Osteoblast (primary cell): ENCODE results near the gene RFX4. TPM values are rescaled to one million over a fixed set of nuclear protein-coding genes. Genes with fewer than 3 reads are reported as not detected.

Experiments
- DNase-seq: peaks from one replicate; pipeline ENCODE4 v3.0.0; 2011; ENCODE audit warnings: low spot score, mixed read lengths; ENCODE audit not compliant: insufficient read length; ENCODE audit errors: missing footprints
- H2AFZ ChIP-seq: 2 replicates; pipeline ENCODE4 v1.6.0; 2011; ENCODE audit warnings: mild to moderate bottlenecking, low read length
- H3K27ac ChIP-seq: 2 replicates; pipeline ENCODE4 v1.5.1; 2011; ENCODE audit warnings: mild to moderate bottlenecking, low read depth, low read length, moderate library complexity
- H3K27me3 ChIP-seq: 2 replicates; pipeline ENCODE4 v1.6.0; 2012; ENCODE audit warnings: mild to moderate bottlenecking, control low read depth, inconsistent platforms, low read length, moderate library complexity; ENCODE audit not compliant: insufficient read depth
- H3K36me3 ChIP-seq: 2 replicates; pipeline ENCODE4 v1.5.1; 2011; ENCODE audit warnings: mild to moderate bottlenecking, low read length, control low read depth, moderate library complexity; ENCODE audit not compliant: insufficient read depth
- H3K4me1 ChIP-seq: 2 replicates; pipeline ENCODE4 v1.5.1; 2011; ENCODE audit warnings: mild to moderate bottlenecking, low read length, control low read depth, moderate library complexity; ENCODE audit not compliant: insufficient read depth
- H3K4me2 ChIP-seq: 2 replicates; pipeline ENCODE4 v1.6.0; 2011; ENCODE audit warnings: mild to moderate bottlenecking, low read length; ENCODE audit not compliant: insufficient read depth
- H3K4me3 ChIP-seq: fragments of 200-600 bp; sonication (generic); 3 replicates; pipeline ENCODE4 v1.5.1; 2012; ENCODE audit warnings: mild to moderate bottlenecking, low read length, inconsistent platforms; ENCODE audit not compliant: insufficient read depth
- H3K79me2 ChIP-seq: 2 replicates; pipeline ENCODE4 v1.6.0; 2012; ENCODE audit warnings: mild to moderate bottlenecking, low read length, control low read depth, inconsistent platforms; ENCODE audit not compliant: insufficient read depth
- H3K9me3 ChIP-seq: 2 replicates; pipeline ENCODE4 v1.5.1; 2011; ENCODE audit warnings: low read depth, low read length, control low read depth
- H4K20me1 ChIP-seq: 2 replicates; pipeline ENCODE4 v1.6.0; 2012; ENCODE audit warnings: mild to moderate bottlenecking, low read length, control low read depth; ENCODE audit not compliant: insufficient read depth
- total RNA-seq: library from RNA; depleted of rRNA; stranded (reverse); fragments of >200 nt; gene quantifications from 2 replicates; pipeline ENCODE4 v1.2.3, GENCODE V29; 2012
- TF ChIP-seq, protein P1 (sequence below): IDR thresholded peaks from 2 replicates; pipeline ENCODE4 v1.5.1; 2011; ENCODE audit warnings: mild to moderate bottlenecking, low read depth, low read length, moderate library complexity; ENCODE audit errors: extremely low read depth

Gene RFX4
- total RNA-seq, 1 donor = not detected

DNA sequence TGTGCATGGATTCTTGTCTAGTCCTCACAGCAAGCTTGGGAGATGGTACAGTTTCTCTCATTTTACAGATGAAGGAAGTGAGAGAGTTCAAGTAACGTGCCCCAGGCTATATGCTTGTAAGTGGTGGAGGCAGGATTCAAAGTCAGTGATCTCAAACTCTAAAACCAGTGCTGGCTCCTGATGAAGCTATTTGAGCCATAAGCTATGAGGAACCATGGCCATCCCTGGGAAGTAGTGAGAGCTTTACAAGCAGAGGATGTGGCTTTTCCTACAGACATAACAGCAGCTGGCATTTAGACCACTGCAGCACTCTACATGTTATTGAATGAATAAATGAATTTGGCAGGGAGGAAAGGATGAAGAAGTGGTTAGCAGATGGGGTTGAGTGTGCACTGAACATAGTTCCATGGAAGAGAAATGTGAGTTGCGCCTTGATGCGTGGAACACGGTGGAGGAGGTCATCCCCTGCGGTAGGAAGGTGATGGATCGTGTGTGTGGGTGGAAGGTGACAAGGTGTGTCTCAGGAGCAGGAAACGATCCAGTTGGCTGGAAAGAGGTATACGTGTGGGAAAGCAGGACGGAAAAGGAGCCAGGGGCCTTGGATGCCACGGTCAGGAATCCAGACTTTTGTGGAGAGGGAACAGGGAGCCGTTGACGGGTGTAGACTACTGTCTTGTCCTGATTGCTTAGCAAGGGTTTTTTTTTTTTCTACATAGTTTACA, 65.2 kb downstream of the RFX4 start:
- TF ChIP-seq, protein P1, sequence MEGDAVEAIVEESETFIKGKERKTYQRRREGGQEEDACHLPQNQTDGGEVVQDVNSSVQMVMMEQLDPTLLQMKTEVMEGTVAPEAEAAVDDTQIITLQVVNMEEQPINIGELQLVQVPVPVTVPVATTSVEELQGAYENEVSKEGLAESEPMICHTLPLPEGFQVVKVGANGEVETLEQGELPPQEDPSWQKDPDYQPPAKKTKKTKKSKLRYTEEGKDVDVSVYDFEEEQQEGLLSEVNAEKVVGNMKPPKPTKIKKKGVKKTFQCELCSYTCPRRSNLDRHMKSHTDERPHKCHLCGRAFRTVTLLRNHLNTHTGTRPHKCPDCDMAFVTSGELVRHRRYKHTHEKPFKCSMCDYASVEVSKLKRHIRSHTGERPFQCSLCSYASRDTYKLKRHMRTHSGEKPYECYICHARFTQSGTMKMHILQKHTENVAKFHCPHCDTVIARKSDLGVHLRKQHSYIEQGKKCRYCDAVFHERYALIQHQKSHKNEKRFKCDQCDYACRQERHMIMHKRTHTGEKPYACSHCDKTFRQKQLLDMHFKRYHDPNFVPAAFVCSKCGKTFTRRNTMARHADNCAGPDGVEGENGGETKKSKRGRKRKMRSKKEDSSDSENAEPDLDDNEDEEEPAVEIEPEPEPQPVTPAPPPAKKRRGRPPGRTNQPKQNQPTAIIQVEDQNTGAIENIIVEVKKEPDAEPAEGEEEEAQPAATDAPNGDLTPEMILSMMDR = no peak
- H3K79me2 ChIP-seq = no peaks in the 10 kb centered on the region
- H3K4me2 ChIP-seq = no peak overlapping the region
- H3K4me3 ChIP-seq = no peak overlapping the region
- peak; percentile 22 for DNase-seq
- no peak overlapping the region for H3K27ac ChIP-seq
- H2AFZ ChIP-seq = no peak overlapping the region
- H4K20me1 ChIP-seq = no peaks in the 10 kb centered on the region
- no peaks in the 10 kb centered on the region for H3K9me3 ChIP-seq
- no peaks in the 10 kb centered on the region for H3K4me1 ChIP-seq
- no peaks in the 10 kb centered on the region for H3K36me3 ChIP-seq
- H3K27me3 ChIP-seq = peaks cover 3% of the 10 kb centered on the region

GRCh38 chr12:106648736-106649135, 65.9 kb downstream of the RFX4 start:
- H2AFZ ChIP-seq = no peak overlapping the region
- H3K4me2 ChIP-seq = no peak overlapping the region
- DNase-seq = no peak
- TF ChIP-seq, protein P1 = no peak
- H4K20me1 ChIP-seq = no peaks in the 10 kb centered on the region
- no peaks in the 10 kb centered on the region for H3K79me2 ChIP-seq
- H3K27me3 ChIP-seq = peaks cover 3% of the 10 kb centered on the region
- H3K27ac ChIP-seq = no peak overlapping the region
- H3K4me1 ChIP-seq = no peaks in the 10 kb centered on the region
- H3K36me3 ChIP-seq = no peaks in the 10 kb centered on the region
- no peaks in the 10 kb centered on the region for H3K9me3 ChIP-seq
- H3K4me3 ChIP-seq = no peak overlapping the region

DNA sequence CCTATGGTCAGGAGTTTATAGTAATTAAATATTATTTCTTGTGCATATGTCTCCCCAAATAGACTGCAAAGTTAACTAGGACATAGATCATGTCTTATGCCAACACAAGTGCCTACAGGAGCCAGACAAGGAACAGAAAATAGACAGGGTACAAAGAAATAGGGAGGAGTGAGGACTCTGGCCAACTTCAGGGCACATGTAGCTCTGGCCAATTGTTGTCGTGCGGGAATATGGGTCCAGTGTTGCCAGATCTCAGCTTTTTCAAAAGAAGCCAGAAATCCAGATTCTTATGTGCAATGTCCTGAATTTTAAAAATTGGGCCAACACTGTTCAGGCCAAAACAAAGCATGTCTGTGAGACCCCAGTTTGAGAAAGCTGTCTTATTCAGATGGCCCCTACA, 68.7 kb downstream of the RFX4 start:
- peak; percentile 14 for DNase-seq
- H3K27ac ChIP-seq = no peak overlapping the region
- H3K4me1 ChIP-seq = no peaks in the 10 kb centered on the region
- H3K79me2 ChIP-seq = no peaks in the 10 kb centered on the region
- no peaks in the 10 kb centered on the region for H4K20me1 ChIP-seq
- peaks cover 3% of the 10 kb centered on the region for H3K27me3 ChIP-seq
- no peaks in the 10 kb centered on the region for H3K36me3 ChIP-seq
- no peak overlapping the region for H3K4me2 ChIP-seq
- no peak overlapping the region for H2AFZ ChIP-seq
- TF ChIP-seq, protein P1 = no peak
- H3K9me3 ChIP-seq = no peaks in the 10 kb centered on the region
- no peak overlapping the region for H3K4me3 ChIP-seq

GRCh38 chr12:106652510-106653015, 69.8 kb downstream of the RFX4 start:
- no peak overlapping the region for H3K4me2 ChIP-seq
- H3K9me3 ChIP-seq = no peaks in the 10 kb centered on the region
- TF ChIP-seq, protein P1 = no peak
- no peak overlapping the region for H3K27ac ChIP-seq
- H3K4me3 ChIP-seq = no peak overlapping the region
- no peaks in the 10 kb centered on the region for H3K4me1 ChIP-seq
- H4K20me1 ChIP-seq = no peaks in the 10 kb centered on the region
- no peak overlapping the region for H2AFZ ChIP-seq
- DNase-seq = no peak
- H3K79me2 ChIP-seq = no peaks in the 10 kb centered on the region
- no peaks in the 10 kb centered on the region for H3K36me3 ChIP-seq
- H3K27me3 ChIP-seq = no peaks in the 10 kb centered on the region
